K562 (cell line): ENCODE measurements around the gene ACLY. TPM values are rescaled to one million over a fixed set of nuclear protein-coding genes. Genes with fewer than 3 reads are reported as not detected.

Experiments
- AFF4 ChIP-seq: sonication (generic); formaldehyde crosslinking; IDR thresholded peaks from 2 replicates; pipeline ENCODE4 v1.8.0; 2023; ENCODE audit warnings: mild to moderate bottlenecking, missing genetic modification reagents
- ATF1 ChIP-seq, 2 experiments: fragments of 450-650 bp in 1 of 2; IDR thresholded peaks; 2 replicates each; pipeline ENCODE4 v1.6.1; 2016; ENCODE audit warnings: missing compliant biosample characterization in 1 of 2, missing genetic modification characterization in 1 of 2
- ETS1 ChIP-seq: conservative IDR thresholded peaks from 2 replicates; pipeline ENCODE4 v1.6.1; 2011; ENCODE audit warnings: low read depth, mild to moderate bottlenecking, low read length; ENCODE audit not compliant: control insufficient read depth
- ETS2 ChIP-seq: IDR thresholded peaks from 2 replicates; pipeline ENCODE4 v1.6.1; 2016; ENCODE audit warnings: borderline replicate concordance, missing genetic modification characterization, mild to moderate bottlenecking, moderate library complexity, missing compliant biosample characterization; ENCODE audit not compliant: poor library complexity, severe bottlenecking
- KAT2B ChIP-seq: IDR thresholded peaks from one replicate; pipeline ENCODE4 v1.6.1; 2012; ENCODE audit warnings: low read depth, mild to moderate bottlenecking, control low read depth, inconsistent platforms, low read length, moderate library complexity
- NR2C2 ChIP-seq, 2 experiments: fragments of 200-800 bp in 1 of 2; sonication (Bioruptor generic) in 1 of 2; sonication (generic) in 1 of 2; formaldehyde crosslinking in 1 of 2; IDR thresholded peaks; 2 replicates each; pipeline versions ENCODE4 v1.6.1 to v1.8.0; 2016 to 2022; ENCODE audit warnings: mild to moderate bottlenecking in 1 of 2, missing compliant biosample characterization in 1 of 2, missing genetic modification characterization in 1 of 2, missing genetic modification reagents in 1 of 2
- TAF7 ChIP-seq: fragments of 450-650 bp; IDR thresholded peaks from 2 replicates; pipeline ENCODE4 v1.6.1; 2016; ENCODE audit warnings: missing genetic modification characterization, missing compliant biosample characterization
- TCF3 ChIP-seq: sonication (generic); formaldehyde crosslinking; IDR thresholded peaks from 2 replicates; pipeline ENCODE4 v1.4.0; 2020; ENCODE audit warnings: mild to moderate bottlenecking, missing genetic modification reagents
- ZBED1 ChIP-seq: IDR thresholded peaks from 2 replicates; pipeline ENCODE4 v1.6.1; 2014
- ZNF785 ChIP-seq: fragments of 250-450 bp; sonication (Bioruptor Pico); IDR thresholded peaks from 2 replicates; pipeline ENCODE4 v1.4.0; 2020; ENCODE audit warnings: mild to moderate bottlenecking
- polyA plus RNA-seq, 8 experiments: library from polyadenylated mRNA; depleted of rRNA in 4 of 8; stranded (reverse) in 5 of 8; unstranded in 3 of 8; fragments of >200 nt; fragmentation: Nextera tagmentation in 2 of 8; fragmentation: Illumina TruSeq in 1 of 8; extraction: Ambion mirVana in 2 of 8; extraction: Trizol in 1 of 8; gene quantifications; 2 replicates each; pipeline versions ENCODE4 v1.2.1 to v1.2.3, GENCODE V29; 2011 to 2014; ENCODE audit warnings: inconsistent platforms in 1 of 8, missing spikeins in 1 of 8
- total RNA-seq, 7 experiments: library from RNA; depleted of rRNA in 6 of 7; stranded (reverse); fragments of >200 nt in 6 of 7; fragmentation: Illumina TruSeq in 2 of 7; extraction: Trizol in 2 of 7; gene quantifications; 2 replicates each; pipeline versions ENCODE4 v1.2.1 to v1.2.3, GENCODE V29; 2011 to 2021; ENCODE audit warnings: low replicate concordance in 1 of 7

Gene ACLY
- total and polyA plus RNA-seq, 9 of the 15 experiments (the other 6 are each of a cell fraction or from before 2014, with no cell fraction given): 42.9 to 280 (median 125) TPM

GRCh38 chr17:41864836-41865595, 53.7 kb downstream of the ACLY start, which contains the start of gene KLHL11 (continued):
- TF ChIP-seq AFF4 (CRISPR knock-in tag) (peak; percentile 32; the same call in 1 of the 2 replicates), ATF1 (CRISPR knock-in tag; IDR thresholded peaks at IDR 0.05) (no peak), ATF1 (tag; IDR thresholded peaks at IDR 0.05) (peak; percentile 74), NR2C2 (CRISPR knock-in tag; IDR thresholded peaks at IDR 0.05) (no peak), NR2C2 (tag; IDR thresholded peaks at IDR 0.05) (peak; percentile 24; the same call in 1 of the 2 replicates), TCF3 (CRISPR knock-in tag) (peak; percentile 4; the same call in 1 of the 2 replicates), ETS1 (peak; percentile 61; the same call in 1 of the 2 replicates), TAF7 (tag) (peak; percentile 60; the same call in 1 of the 2 replicates), ZBED1 (0 out of 2 replicates have a peak, but pooled peaks have one; percentile 41), ZNF785 (CRISPR knock-in tag) (no peak), ETS2 (tag) (no peak), KAT2B (no peak)
